HG03469 (cell line): Measurements from ENCODE around the gene TRPM3.

Experiments used
- ATAC-seq: cut with Tn5 transposase; IDR thresholded peaks from one replicate; pipeline ENCODE4 v1.9.1; 2021; ENCODE audit warnings: mild to moderate bottlenecking, moderate library complexity, moderate number of reproducible peaks; ENCODE audit not compliant: unreplicated experiment

The TRPM3 gene

GRCh38 chr9:70594386-70594944 lies 527.0 kb downstream of the TRPM3 start:
- ATAC-seq, result no peak

GRCh38 chr9:70593241-70593640 lies 528.2 kb downstream of the TRPM3 start:
- no peak for ATAC-seq

- no peak for ATAC-seq
Measured at GRCh38 chr9:70590315-70590677, 531.1 kb downstream of the TRPM3 start.

GRCh38 chr9:70589571-70590314 lies 531.7 kb downstream of the TRPM3 start:
- no peak for ATAC-seq

- no peak for ATAC-seq
Measured at GRCh38 chr9:70588999-70589398, 532.4 kb downstream of the TRPM3 start.

GRCh38 chr9:70588381-70588780 lies 533.0 kb downstream of the TRPM3 start:
- no peak for ATAC-seq

- ATAC-seq, result no peak
Measured at GRCh38 chr9:70587201-70587600, 534.2 kb downstream of the TRPM3 start.

GRCh38 chr9:70586476-70586875 lies 534.9 kb downstream of the TRPM3 start:
- no peak for ATAC-seq

GRCh38 chr9:70581955-70582350 lies 539.5 kb downstream of the TRPM3 start:
- no peak for ATAC-seq

GRCh38 chr9:70581214-70581954 lies 540.0 kb downstream of the TRPM3 start:
- ATAC-seq, result no peak

GRCh38 chr9:70580606-70581195 lies 540.7 kb downstream of the TRPM3 start:
- ATAC-seq, result no peak

- ATAC-seq, result no peak
Measured at GRCh38 chr9:70579686-70580085, 541.7 kb downstream of the TRPM3 start.

GRCh38 chr9:70578720-70579119 lies 542.7 kb downstream of the TRPM3 start:
- ATAC-seq, result no peak

- ATAC-seq, result no peak
Measured at GRCh38 chr9:70577671-70578070, 543.8 kb downstream of the TRPM3 start.

GRCh38 chr9:70576116-70576515 lies 545.3 kb downstream of the TRPM3 start:
- ATAC-seq, result no peak

- ATAC-seq, result no peak
Measured at GRCh38 chr9:70574151-70574837, 547.1 kb downstream of the TRPM3 start.

GRCh38 chr9:70573308-70573707 lies 548.1 kb downstream of the TRPM3 start:
- ATAC-seq, result no peak

- no peak for ATAC-seq
Measured at GRCh38 chr9:70571258-70571657, 550.2 kb downstream of the TRPM3 start.

GRCh38 chr9:70569791-70570190 lies 551.6 kb downstream of the TRPM3 start:
- ATAC-seq, result no peak

- ATAC-seq, result no peak
Measured at GRCh38 chr9:70569070-70569772, 552.2 kb downstream of the TRPM3 start.

GRCh38 chr9:70567511-70567910 lies 553.9 kb downstream of the TRPM3 start:
- ATAC-seq, result no peak
